HEK293 (cell line): ENCODE measurements around the gene NFIC.

Experiments used
- CTCF ChIA-PET: fragments of 350-600 bp; formaldehyde crosslinking; extraction: SDS; loops from one replicate; lab custom pipeline; 2021; ENCODE audit warnings: antibody characterized with exemption; lab: Yijun Ruan, JAX
- POLR2A ChIA-PET: fragments of 300-600 bp; formaldehyde crosslinking; extraction: SDS; loops from one replicate; lab custom pipeline; 2020; ENCODE audit warnings: antibody characterized with exemption, inconsistent platforms; lab: Yijun Ruan, JAX
- H3K27ac ChIP-seq: fragments of 200-500 bp; sonication (Bioruptor generic); 2 replicates; pipeline ENCODE4 v1.5.1; 2014; ENCODE audit warnings: low read depth, low read length, control low read depth, inconsistent platforms; ENCODE audit errors: extremely low read depth
- H3K36me3 ChIP-seq, 2 experiments: fragments of 200-500 bp in 1 of 2; sonication (Bioruptor generic) in 1 of 2; 1 replicate in 1 of 2; 2 replicates in 1 of 2; pipeline ENCODE4 v1.5.1; 2014 to 2017; ENCODE audit warnings: inconsistent platforms in 2 of 2, low read length in 2 of 2; ENCODE audit not compliant: control insufficient read depth in 2 of 2, insufficient read depth in 1 of 2
- H3K4me1 ChIP-seq: fragments of 200-500 bp; sonication (Bioruptor generic); 2 replicates; pipeline ENCODE4 v1.5.1; 2014; ENCODE audit warnings: mild to moderate bottlenecking, low read length, inconsistent platforms; ENCODE audit not compliant: control insufficient read depth, insufficient read depth
- H3K4me3 ChIP-seq: 2 replicates; pipeline ENCODE4 v1.5.1; 2011; ENCODE audit warnings: low read depth, mild to moderate bottlenecking, control low read depth, low read length, moderate library complexity
- H3K9me3 ChIP-seq: fragments of 200-500 bp; sonication (Bioruptor generic); 2 replicates; pipeline ENCODE4 v1.5.1; 2014; ENCODE audit warnings: low read depth, low read length, inconsistent platforms; ENCODE audit not compliant: control insufficient read depth, insufficient read depth
- CTCF ChIP-seq: fragments of 450-650 bp; formaldehyde crosslinking; IDR thresholded peaks from 2 replicates; pipeline ENCODE4 v1.5.1; 2016; ENCODE audit warnings: missing biosample characterization, missing genetic modification characterization
- FEZF1 ChIP-seq: fragments of 450-650 bp; formaldehyde crosslinking; IDR thresholded peaks from 2 replicates; pipeline ENCODE4 v1.5.1; 2016; ENCODE audit warnings: missing biosample characterization, missing genetic modification characterization
- GLIS2 ChIP-seq: fragments of 450-650 bp; formaldehyde crosslinking; IDR thresholded peaks from 2 replicates; pipeline ENCODE4 v1.5.1; 2016; ENCODE audit warnings: missing biosample characterization, missing genetic modification characterization
- KLF8 ChIP-seq: fragments of 450-650 bp; formaldehyde crosslinking; IDR thresholded peaks from 2 replicates; pipeline ENCODE4 v1.5.1; 2016; ENCODE audit warnings: missing biosample characterization, missing genetic modification characterization
- SP3 ChIP-seq: fragments of 450-650 bp; formaldehyde crosslinking; IDR thresholded peaks from 2 replicates; pipeline ENCODE4 v1.5.1; 2016; ENCODE audit warnings: missing biosample characterization, missing genetic modification characterization
- YY2 ChIP-seq: fragments of 450-650 bp; formaldehyde crosslinking; IDR thresholded peaks from 2 replicates; pipeline ENCODE4 v1.5.1; 2016; ENCODE audit warnings: missing biosample characterization, missing genetic modification characterization
- ZBTB20 ChIP-seq: fragments of 450-650 bp; formaldehyde crosslinking; IDR thresholded peaks from 2 replicates; pipeline ENCODE4 v1.5.1; 2016; ENCODE audit warnings: missing biosample characterization, missing genetic modification characterization
- ZBTB8A ChIP-seq: fragments of 450-650 bp; formaldehyde crosslinking; IDR thresholded peaks from 2 replicates; pipeline ENCODE4 v1.5.1; 2016; ENCODE audit warnings: missing biosample characterization, missing genetic modification characterization
- ZEB2 ChIP-seq: fragments of 450-650 bp; formaldehyde crosslinking; IDR thresholded peaks from 2 replicates; pipeline ENCODE4 v1.5.1; 2016; ENCODE audit warnings: missing biosample characterization, missing genetic modification characterization
- ZIC2 ChIP-seq: fragments of 450-650 bp; formaldehyde crosslinking; IDR thresholded peaks from 2 replicates; pipeline ENCODE4 v1.5.1; 2016; ENCODE audit warnings: missing biosample characterization, missing genetic modification characterization
- ZNF112 ChIP-seq: fragments of 450-650 bp; formaldehyde crosslinking; IDR thresholded peaks from 2 replicates; pipeline ENCODE4 v1.5.0; 2017; ENCODE audit warnings: missing biosample characterization, missing genetic modification characterization
- ZNF133 ChIP-seq: fragments of 450-650 bp; formaldehyde crosslinking; IDR thresholded peaks from 2 replicates; pipeline ENCODE4 v1.5.1; 2016; ENCODE audit warnings: missing biosample characterization, missing genetic modification characterization
- ZNF24 ChIP-seq: fragments of 450-650 bp; formaldehyde crosslinking; IDR thresholded peaks from 2 replicates; pipeline ENCODE4 v1.5.1; 2016; ENCODE audit warnings: missing biosample characterization, missing genetic modification characterization
- ZNF311 ChIP-seq: fragments of 450-650 bp; formaldehyde crosslinking; IDR thresholded peaks from 2 replicates; pipeline ENCODE4 v1.5.1; 2017; ENCODE audit warnings: missing biosample characterization, missing genetic modification characterization, borderline replicate concordance
- ZNF335 ChIP-seq: fragments of 450-650 bp; formaldehyde crosslinking; conservative IDR thresholded peaks from 2 replicates; pipeline ENCODE4 v1.5.1; 2016; ENCODE audit warnings: missing biosample characterization, missing genetic modification characterization
- ZNF341 ChIP-seq: fragments of 450-650 bp; formaldehyde crosslinking; IDR thresholded peaks from 2 replicates; pipeline ENCODE4; 2016; ENCODE audit warnings: low read depth, missing biosample characterization, missing genetic modification characterization
- ZNF354C ChIP-seq: fragments of 450-650 bp; formaldehyde crosslinking; IDR thresholded peaks from 2 replicates; pipeline ENCODE4 v1.5.1; 2016; ENCODE audit warnings: missing biosample characterization, missing genetic modification characterization, low read depth, borderline replicate concordance
- ZNF561 ChIP-seq: fragments of 450-650 bp; IDR thresholded peaks from 2 replicates; pipeline ENCODE4 v1.5.1; 2018; ENCODE audit warnings: missing biosample characterization, missing genetic modification characterization, borderline replicate concordance
- ZNF580 ChIP-seq: fragments of 450-650 bp; formaldehyde crosslinking; IDR thresholded peaks from 2 replicates; pipeline ENCODE4 v1.5.1; 2016; ENCODE audit warnings: missing biosample characterization, missing genetic modification characterization
- ZNF600 ChIP-seq: fragments of 450-650 bp; formaldehyde crosslinking; IDR thresholded peaks from 2 replicates; pipeline ENCODE4 v1.5.1; 2016; ENCODE audit warnings: missing biosample characterization, missing genetic modification characterization
- ZNF660 ChIP-seq: fragments of 450-650 bp; IDR thresholded peaks from 2 replicates; pipeline ENCODE4 v1.5.1; 2018; ENCODE audit warnings: missing biosample characterization, mild to moderate bottlenecking, missing genetic modification characterization
- ZNF664 ChIP-seq: fragments of 450-650 bp; formaldehyde crosslinking; IDR thresholded peaks from 2 replicates; pipeline ENCODE4 v1.5.1; 2016; ENCODE audit warnings: missing biosample characterization, missing genetic modification characterization
- ZNF692 ChIP-seq: fragments of 450-650 bp; formaldehyde crosslinking; IDR thresholded peaks from 2 replicates; pipeline ENCODE4 v1.5.1; 2016; ENCODE audit warnings: missing biosample characterization, missing genetic modification characterization
- ZNF830 ChIP-seq: fragments of 450-650 bp; IDR thresholded peaks from 2 replicates; pipeline ENCODE4 v1.5.0; 2018; ENCODE audit warnings: missing biosample characterization, missing genetic modification characterization, low read depth, mild to moderate bottlenecking, moderate library complexity
- ZSCAN23 ChIP-seq: fragments of 450-650 bp; formaldehyde crosslinking; IDR thresholded peaks from 2 replicates; pipeline ENCODE4 v1.5.1; 2016; ENCODE audit warnings: missing biosample characterization, missing genetic modification characterization
- ZSCAN5A ChIP-seq: fragments of 450-650 bp; formaldehyde crosslinking; IDR thresholded peaks from 2 replicates; pipeline ENCODE4 v1.5.1; 2016; ENCODE audit warnings: missing biosample characterization, missing genetic modification characterization
- TF ChIP-seq, protein P1 (sequence below): fragments of 450-650 bp; IDR thresholded peaks from 2 replicates; pipeline ENCODE4 v1.5.1; 2018; ENCODE audit warnings: missing biosample characterization, mild to moderate bottlenecking, missing genetic modification characterization

The NFIC gene

GRCh38 chr19:3505598-3506383 lies 139.4 kb downstream of the NFIC start, which contains the start of gene FZR1 (continued):
- TF ChIP-seq ZNF561 (tag by site-specific recombination) (peak; percentile 65; the same call in 1 of the 2 replicates), SP3 (tag by site-specific recombination) (peak; percentile 89), ZNF112 (tag by site-specific recombination) (no peak), ZSCAN23 (tag by site-specific recombination) (no peak), YY2 (tag by site-specific recombination) (peak; percentile 26; the same call in 1 of the 2 replicates), ZNF311 (tag by site-specific recombination) (no peak), FEZF1 (tag by site-specific recombination) (no peak; the same call in 1 of the 2 replicates), KLF8 (tag by site-specific recombination) (peak; percentile 61; the same call in 1 of the 2 replicates), ZSCAN5A (tag by site-specific recombination) (peak; percentile 60; the same call in 1 of the 2 replicates), ZNF664 (tag by site-specific recombination) (no peak), CTCF (tag by site-specific recombination) (peak; percentile 61), ZBTB8A (tag by site-specific recombination) (peak; percentile 46), ZNF24 (tag by site-specific recombination) (0 out of 2 replicates have a peak, but pooled peaks have one; percentile 38), ZEB2 (tag by site-specific recombination) (peak; percentile 74), ZNF692 (tag by site-specific recombination) (peak; percentile 77)
- TF ChIP-seq, all 188 proteins: peak for 51

DNA sequence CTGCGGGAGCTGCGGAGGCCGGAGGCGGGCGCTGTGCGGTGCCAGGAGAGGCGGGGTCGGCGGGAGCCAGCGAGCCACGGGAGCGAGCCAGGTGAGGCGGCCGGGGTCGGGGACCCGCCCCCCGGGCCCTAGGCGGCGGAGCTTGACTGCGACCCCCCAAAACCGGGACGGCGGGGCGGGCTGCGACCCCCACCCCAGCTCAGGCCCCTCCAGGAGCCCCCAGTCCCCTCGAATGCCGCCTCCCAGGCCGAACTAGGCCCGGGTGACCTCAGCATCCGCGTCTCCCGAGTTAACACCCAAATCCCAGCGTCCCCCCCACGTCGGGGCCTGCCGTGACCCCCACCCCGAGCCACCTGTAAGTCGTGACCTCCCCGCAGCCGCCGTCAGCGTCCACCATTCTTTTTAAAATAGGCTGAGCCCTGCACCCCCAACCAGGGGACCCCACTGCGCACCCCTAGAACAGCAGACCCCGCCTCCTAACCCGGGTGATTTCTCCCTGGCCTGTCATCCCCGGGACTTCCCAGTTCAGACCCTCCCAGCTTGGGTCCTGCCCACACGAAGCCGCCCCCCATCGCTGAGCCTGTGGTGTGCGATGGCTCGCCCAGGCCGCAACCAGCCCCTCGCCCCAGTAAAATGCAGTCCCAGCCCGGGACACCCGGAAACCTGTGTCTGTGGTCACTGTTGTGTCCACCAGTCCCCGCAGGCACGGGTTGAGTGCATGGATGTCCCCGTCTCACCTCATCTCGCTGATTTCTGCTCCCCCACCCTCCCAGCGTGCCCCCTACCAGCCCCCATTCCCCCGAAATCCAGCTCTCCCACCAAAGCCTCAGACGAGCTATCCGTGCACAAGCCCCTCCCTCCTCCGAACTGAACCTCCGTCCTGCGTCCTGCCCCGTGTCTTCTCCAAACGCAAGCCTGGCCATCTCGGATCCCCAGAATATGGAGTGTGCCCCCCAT lies 140.3 kb downstream of the NFIC start:
- POLR2A ChIA-PET = interaction anchor here (0.6 to 1.0 kb wide), 3 partner anchors 15 to 265 kb away, joined by 3 to 7 read pairs (median 5); partner anchors contain the start of gene RAX2
- H3K4me3 ChIP-seq = peak overlapping the region; percentile 88
- CTCF ChIA-PET = interaction anchor here (0.8 kb wide), 1 partner anchor 34 kb away, joined by 3 read pairs; no protein-coding TSS in a partner anchor
- TF ChIP-seq ZNF830 (tag by site-specific recombination) = no peak
- TF ChIP-seq, protein P1, sequence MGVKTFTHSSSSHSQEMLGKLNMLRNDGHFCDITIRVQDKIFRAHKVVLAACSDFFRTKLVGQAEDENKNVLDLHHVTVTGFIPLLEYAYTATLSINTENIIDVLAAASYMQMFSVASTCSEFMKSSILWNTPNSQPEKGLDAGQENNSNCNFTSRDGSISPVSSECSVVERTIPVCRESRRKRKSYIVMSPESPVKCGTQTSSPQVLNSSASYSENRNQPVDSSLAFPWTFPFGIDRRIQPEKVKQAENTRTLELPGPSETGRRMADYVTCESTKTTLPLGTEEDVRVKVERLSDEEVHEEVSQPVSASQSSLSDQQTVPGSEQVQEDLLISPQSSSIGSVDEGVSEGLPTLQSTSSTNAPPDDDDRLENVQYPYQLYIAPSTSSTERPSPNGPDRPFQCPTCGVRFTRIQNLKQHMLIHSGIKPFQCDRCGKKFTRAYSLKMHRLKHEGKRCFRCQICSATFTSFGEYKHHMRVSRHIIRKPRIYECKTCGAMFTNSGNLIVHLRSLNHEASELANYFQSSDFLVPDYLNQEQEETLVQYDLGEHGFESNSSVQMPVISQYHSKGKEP = no peak
- peak; percentile 23; the same call in 1 of the 2 replicates for TF ChIP-seq ZNF341 (tag by site-specific recombination)
- no peak for TF ChIP-seq ZNF580 (tag by site-specific recombination)
- peak; percentile 64; the same call in 1 of the 2 replicates for TF ChIP-seq ZBTB20 (tag by site-specific recombination)
- TF ChIP-seq GLIS2 (tag by site-specific recombination) = peak; percentile 94
- TF ChIP-seq ZNF354C = no peak
- no peak for TF ChIP-seq ZNF600 (tag by site-specific recombination)
- no peak for TF ChIP-seq ZNF133 (tag by site-specific recombination)
- TF ChIP-seq ZNF335 = peak; percentile 33; the same call in 1 of the 2 replicates
- peak; percentile 90 for TF ChIP-seq ZIC2 (tag by site-specific recombination)
- TF ChIP-seq ZNF660 = no peak

More for the DNA sequence above, 140.3 kb downstream of the NFIC start:
- Histone ChIP-seq H3K9me3 (no peaks in the 10 kb centered on the region), H3K36me3 (peaks cover 14 to 34% of the 10 kb centered on the region in 2 experiments; a peak in 2 of 3 replicates), H3K4me1 (peaks cover 2% of the 10 kb centered on the region; the same call in 1 of the 2 replicates), H3K27ac (peak overlapping the region; percentile 93)
